ENCODE measurements around the gene POLR3H. TPM values are rescaled to one million over a fixed set of nuclear protein-coding genes. Genes with fewer than 3 reads are reported as not detected.

Gene POLR3H
- polyA plus RNA-seq, 3 donors, result 9.4 to 19.0 (median 10.4) TPM

GRCh38 chr22:41491374-41492100, 52.7 kb downstream of the POLR3H start:
- no peak overlapping the region for H3K4me3 Mint-ChIP-seq
- no peak for DNase-seq
- no peak for TF ChIP-seq CTCF (IDR thresholded peaks at IDR 0.05)
- Histone ChIP-seq H3K36me3 (replicated peaks in 1 of 2; ENCODE audit: control insufficient read depth in 1 of 2, insufficient read depth in 2 of 2, low read length in 2 of 2) (peaks cover 0 to 52% of the 10 kb centered on the region in 2 donors), H4K20me1 (ENCODE audit: insufficient read depth, low read length) (peaks cover 93% of the 10 kb centered on the region), H3K27me3 (ENCODE audit: control insufficient read depth in 2 of 2, insufficient read depth in 2 of 2, low read length in 2 of 2) (no peaks in the 10 kb centered on the region), H2AFZ (ENCODE audit: insufficient read depth, low read depth, low read length, poor library complexity, severe bottlenecking) (no peak overlapping the region), H3K9ac (ENCODE audit: insufficient read depth, low read length, poor library complexity, severe bottlenecking) (no peak overlapping the region), H3K4me3 (replicated peaks in 1 of 3; ENCODE audit: low read depth in 2 of 3, low read length in 3 of 3) (no peak overlapping the region), H3K79me2 (ENCODE audit: insufficient read depth, low read length) (peaks cover 93% of the 10 kb centered on the region), H3K27ac (ENCODE audit: low read depth in 1 of 2, low read length in 2 of 2) (no peak overlapping the region), H3K4me1 (ENCODE audit: control insufficient read depth in 1 of 2, insufficient read depth in 2 of 2, low read length in 2 of 2) (no peaks in the 10 kb centered on the region), H3K9me3 (replicated peaks in 1 of 2; ENCODE audit: control insufficient read depth in 1 of 2, insufficient read depth in 1 of 2, low read length in 2 of 2) (no peaks in the 10 kb centered on the region), H3K4me2 (replicated peaks; ENCODE audit: extremely low read depth, low read length, poor library complexity, severe bottlenecking) (no peak overlapping the region)
- H3K9me3 Mint-ChIP-seq, result no peaks in the 10 kb centered on the region
- peaks cover 6% of the 10 kb centered on the region for H3K4me1 Mint-ChIP-seq
- peaks cover 26 to 57% of the 10 kb centered on the region in 2 donors for H3K36me3 Mint-ChIP-seq
- no CpG with 5 or more reads among the region's 5 CpGs for WGBS (ENCODE audit: insufficient coverage)
- no peaks in the 10 kb centered on the region for H3K27me3 Mint-ChIP-seq (ENCODE audit: low read depth in 3 of 3)
- peak overlapping the region in 2 of 7 donors; percentile 22 to 78 for H3K27ac Mint-ChIP-seq
- intact Hi-C loops (cut with micrococcal nuclease), result no loop called here

GRCh38 chr22:41488596-41489385, 55.5 kb downstream of the POLR3H start:
- Mint-ChIP-seq H3K4me1 (peaks cover 14% of the 10 kb centered on the region), H3K36me3 (peaks cover 26 to 44% of the 10 kb centered on the region in 2 donors), H3K27me3 (ENCODE audit: low read depth in 3 of 3) (no peaks in the 10 kb centered on the region), H3K9me3 (no peaks in the 10 kb centered on the region), H3K27ac (peak overlapping the region in 3 of 7 donors; percentile 16 to 83 (median 44)), H3K4me3 (no peak overlapping the region)
- Histone ChIP-seq H3K4me3 (replicated peaks in 1 of 3; ENCODE audit: low read depth in 2 of 3, low read length in 3 of 3) (no peak overlapping the region), H3K4me2 (replicated peaks; ENCODE audit: extremely low read depth, low read length, poor library complexity, severe bottlenecking) (no peak overlapping the region), H3K9ac (ENCODE audit: insufficient read depth, low read length, poor library complexity, severe bottlenecking) (no peak overlapping the region), H3K27ac (ENCODE audit: low read depth in 1 of 2, low read length in 2 of 2) (no peak overlapping the region), H3K27me3 (ENCODE audit: control insufficient read depth in 2 of 2, insufficient read depth in 2 of 2, low read length in 2 of 2) (no peaks in the 10 kb centered on the region), H4K20me1 (ENCODE audit: insufficient read depth, low read length) (peaks cover 94% of the 10 kb centered on the region), H2AFZ (ENCODE audit: insufficient read depth, low read depth, low read length, poor library complexity, severe bottlenecking) (no peak overlapping the region), H3K9me3 (replicated peaks in 1 of 2; ENCODE audit: control insufficient read depth in 1 of 2, insufficient read depth in 1 of 2, low read length in 2 of 2) (no peaks in the 10 kb centered on the region), H3K79me2 (ENCODE audit: insufficient read depth, low read length) (peaks cover 93% of the 10 kb centered on the region), H3K36me3 (replicated peaks in 1 of 2; ENCODE audit: control insufficient read depth in 1 of 2, insufficient read depth in 2 of 2, low read length in 2 of 2) (peaks cover 0 to 28% of the 10 kb centered on the region in 2 donors), H3K4me1 (ENCODE audit: control insufficient read depth in 1 of 2, insufficient read depth in 2 of 2, low read length in 2 of 2) (peaks cover 0 to 3% of the 10 kb centered on the region in 2 donors)
- WGBS (ENCODE audit: insufficient coverage), result 95% methylated on average over 3 of the region's 3 CpGs
- intact Hi-C loops (cut with micrococcal nuclease), result no loop called here
- TF ChIP-seq CTCF (IDR thresholded peaks at IDR 0.05), result no peak
- no peak for DNase-seq

Data from CD14-positive monocyte (primary cell).